GM15510 (cell line): ENCODE results near the gene ERAP2.

Source experiments
- POLR2A ChIP-seq: IDR thresholded peaks from 3 replicates; pipeline ENCODE4 v1.6.1; 2011; ENCODE audit warnings: borderline replicate concordance; ENCODE audit not compliant: insufficient read length; ENCODE audit errors: extremely low read depth

ERAP2 gene

GRCh38 chr5:96856371-96856770 is 19.9 kb upstream of the ERAP2 start:
- TF ChIP-seq POLR2A, result no peak

DNA sequence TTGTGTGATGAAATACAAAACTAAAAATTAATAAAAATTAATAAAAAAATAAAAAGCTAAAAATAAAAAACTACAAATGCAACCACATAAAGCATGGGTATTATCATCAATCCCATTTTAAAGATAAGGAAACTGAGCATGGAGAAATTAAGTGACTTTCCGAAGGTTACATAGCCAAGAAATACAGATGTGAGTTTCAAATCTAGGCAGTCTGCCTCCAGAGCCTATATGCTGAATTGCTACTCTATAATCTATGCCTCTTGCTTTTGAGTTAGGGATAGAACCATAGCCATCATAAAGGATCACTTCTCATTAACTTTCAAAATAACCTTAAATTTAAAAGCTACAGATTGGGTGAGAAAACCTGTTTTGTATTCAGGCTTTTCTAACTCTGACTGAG is 18.8 kb upstream of the ERAP2 start:
- TF ChIP-seq POLR2A, result no peak

GRCh38 chr5:96857924-96858323 is 18.4 kb upstream of the ERAP2 start:
- no peak for TF ChIP-seq POLR2A

GRCh38 chr5:96859375-96859774 is 16.9 kb upstream of the ERAP2 start:
- TF ChIP-seq POLR2A, result no peak

GRCh38 chr5:96861076-96861475 is 15.2 kb upstream of the ERAP2 start:
- TF ChIP-seq POLR2A, result no peak

DNA sequence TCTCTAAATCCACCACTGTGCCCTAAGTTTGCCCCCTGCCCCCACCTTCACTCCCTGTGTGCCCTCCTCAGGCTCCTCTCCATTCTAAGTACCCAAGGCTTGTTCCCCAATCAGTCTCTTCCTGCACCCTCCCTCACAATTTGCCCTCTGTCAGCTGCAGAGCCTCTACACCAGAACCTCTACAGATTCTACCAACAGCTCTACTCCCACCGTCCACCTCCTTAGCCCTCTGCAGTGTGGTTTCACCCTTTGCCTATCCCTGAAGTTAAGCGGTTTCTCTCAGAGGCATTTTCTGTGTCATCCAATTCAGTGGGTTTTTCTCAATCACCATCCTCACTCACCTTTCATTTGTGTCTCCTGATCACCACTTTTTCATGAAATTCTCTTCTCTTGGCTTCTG is 13.2 kb upstream of the ERAP2 start:
- TF ChIP-seq POLR2A, result no peak

- no peak for TF ChIP-seq POLR2A
Measured at GRCh38 chr5:96863949-96864584, 12.2 kb upstream of the ERAP2 start.

DNA sequence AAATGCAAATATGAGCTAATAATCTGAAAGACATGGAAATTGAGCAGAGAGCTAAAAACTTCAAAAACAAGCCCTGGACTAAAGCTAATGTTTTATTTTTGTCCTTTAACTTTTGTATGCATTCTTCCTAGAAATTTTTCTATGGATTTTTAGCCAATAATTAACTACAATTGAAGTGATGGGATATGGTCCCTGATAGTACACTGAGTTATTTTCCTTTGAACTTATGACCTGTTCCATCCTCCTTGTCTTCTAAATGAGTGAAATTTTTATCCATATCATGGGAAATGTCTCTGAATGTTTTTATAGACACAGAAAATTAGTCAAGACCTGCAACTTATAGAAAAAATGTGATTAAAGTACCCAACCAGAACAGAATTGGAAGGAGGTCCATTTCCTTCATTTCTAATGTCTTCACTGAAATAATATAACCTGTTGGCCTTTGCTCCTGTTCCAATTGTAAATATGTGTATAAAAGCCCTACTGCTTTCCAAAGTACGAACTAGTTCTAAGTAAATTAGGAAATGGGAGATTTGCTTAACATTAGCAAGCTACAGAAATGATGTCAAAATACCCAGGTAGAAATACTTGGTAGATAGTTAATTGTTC is 11.3 kb upstream of the ERAP2 start:
- TF ChIP-seq POLR2A, result no peak

DNA sequence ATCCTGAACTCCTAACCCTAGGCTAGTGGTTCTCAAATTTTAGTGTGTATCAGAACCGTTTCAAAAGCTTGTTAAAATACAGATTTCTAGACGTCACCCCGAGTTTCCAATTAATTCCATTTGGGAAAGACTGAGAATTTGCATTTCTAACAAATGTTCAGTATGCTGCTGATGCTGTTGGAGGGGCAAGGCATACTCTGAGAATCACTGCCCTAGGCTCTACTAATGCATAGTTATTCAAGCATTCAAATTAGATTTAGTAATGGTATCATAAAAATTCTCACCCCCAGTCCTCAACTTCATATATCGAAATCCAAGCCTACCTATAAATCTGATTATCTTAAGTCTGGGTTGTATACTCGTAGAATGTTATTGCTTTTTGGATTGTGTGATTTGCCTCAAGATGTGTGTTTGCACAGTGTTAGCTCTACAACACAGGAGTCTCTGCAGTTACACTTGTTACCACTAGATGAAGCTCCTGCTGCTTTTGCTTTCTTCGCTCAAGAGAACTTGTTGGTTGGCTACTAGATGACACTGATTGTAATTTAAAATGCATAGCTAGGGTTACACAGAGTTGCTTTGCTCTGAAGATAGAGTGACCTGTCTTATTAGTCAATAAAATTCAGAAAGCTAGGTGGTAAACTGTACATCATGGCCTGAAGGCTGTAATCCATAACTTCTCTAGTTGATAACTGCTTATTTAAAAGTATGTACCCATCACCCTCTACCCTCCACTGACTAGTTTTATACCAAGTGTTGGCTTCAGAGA is 7.5 kb upstream of the ERAP2 start:
- no peak for TF ChIP-seq POLR2A

DNA sequence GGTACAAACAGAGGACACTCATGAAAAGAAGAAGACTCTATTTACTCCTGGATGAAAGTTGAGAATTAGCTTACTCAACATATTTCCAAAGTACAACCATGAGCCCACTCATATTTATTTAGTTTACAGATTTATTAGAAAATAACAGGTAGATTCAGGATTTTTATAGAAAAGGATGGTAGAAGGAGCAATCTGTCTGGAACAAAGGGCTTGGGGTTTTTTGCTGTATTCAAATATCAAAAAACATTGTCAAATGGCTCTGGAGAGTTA is 7.0 kb upstream of the ERAP2 start:
- TF ChIP-seq POLR2A, result no peak

DNA sequence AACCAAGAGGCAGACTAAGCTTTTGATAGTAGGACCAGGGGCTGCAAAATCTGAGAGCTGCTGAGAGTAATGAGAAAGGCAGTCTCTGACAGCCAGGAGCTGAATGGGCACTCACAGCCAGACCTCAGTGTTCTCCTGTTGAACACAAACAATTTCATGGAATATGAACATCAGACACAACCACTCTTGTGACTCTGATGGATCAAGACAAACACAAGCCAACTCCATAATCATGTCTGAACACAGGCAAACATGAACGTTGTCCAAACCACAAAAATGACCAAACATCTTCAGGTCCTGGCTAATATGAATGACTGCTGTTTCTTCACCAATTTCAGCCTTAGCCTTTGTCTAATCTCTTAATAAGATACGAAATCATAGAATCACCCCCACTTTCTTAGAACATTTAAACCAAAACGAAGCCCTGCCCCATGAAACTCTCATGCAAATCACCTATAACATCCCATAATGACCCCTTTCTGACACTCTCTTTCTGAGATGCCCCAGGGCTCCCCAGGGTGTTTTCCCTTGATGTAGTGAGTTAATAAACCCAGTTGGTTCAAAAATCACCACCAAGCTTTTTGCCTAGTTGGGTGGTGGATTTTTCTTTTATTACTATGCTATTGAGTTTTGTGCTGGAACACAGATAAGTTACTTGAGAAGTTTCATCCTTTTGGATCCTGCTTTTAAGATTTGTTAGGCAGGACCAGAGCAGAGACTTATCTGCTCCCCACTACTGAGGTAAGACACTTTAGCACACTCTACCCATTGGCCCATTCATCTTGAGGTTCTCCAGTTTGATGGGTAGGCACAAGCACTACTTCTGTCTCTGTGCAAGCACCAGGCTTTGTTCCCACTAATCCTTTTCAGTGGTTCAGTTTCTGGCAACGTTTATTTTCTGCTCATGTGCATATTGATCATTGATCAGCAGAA is 5.9 kb upstream of the ERAP2 start:
- TF ChIP-seq POLR2A, result no peak

DNA sequence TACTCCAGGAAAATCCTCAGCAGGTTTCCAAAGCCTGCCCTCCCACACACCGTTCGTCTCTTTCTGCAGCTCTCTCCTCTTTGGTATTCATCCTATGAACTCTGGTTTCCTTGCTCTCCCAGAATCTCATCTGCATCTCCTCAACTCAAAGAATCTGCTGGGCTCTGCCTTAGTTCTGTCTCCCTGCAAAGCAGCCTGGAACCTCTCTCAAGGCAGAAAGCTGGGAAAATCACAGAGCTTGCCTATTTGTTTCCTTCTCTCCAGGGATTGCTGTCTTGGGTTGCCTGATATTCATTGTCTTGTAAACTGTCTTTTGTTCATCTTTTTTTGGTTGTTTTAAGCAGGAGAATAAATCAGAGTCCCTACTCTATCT is 5.3 kb upstream of the ERAP2 start:
- TF ChIP-seq POLR2A, result no peak

GRCh38 chr5:96871686-96872085 is 4.6 kb upstream of the ERAP2 start:
- no peak for TF ChIP-seq POLR2A

DNA sequence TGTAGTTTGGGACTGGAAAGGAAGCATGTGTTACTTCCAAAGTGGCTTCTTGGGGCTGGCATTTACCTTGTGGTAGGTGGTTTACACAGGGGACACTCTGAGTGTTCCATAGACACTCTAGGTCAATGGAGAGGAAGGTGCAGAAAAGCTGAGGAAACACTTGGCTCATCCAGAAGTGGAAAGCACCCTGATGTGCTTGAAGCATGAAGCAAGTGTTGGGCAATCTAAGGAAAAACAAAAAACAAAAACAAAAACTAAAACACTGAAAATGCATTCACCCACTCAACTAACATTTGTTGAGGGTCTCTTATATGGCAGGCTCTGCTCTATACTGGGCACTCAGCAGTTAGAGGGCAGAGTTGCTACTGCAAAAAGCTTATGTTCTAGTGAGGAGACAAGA is 2.9 kb upstream of the ERAP2 start:
- no peak for TF ChIP-seq POLR2A

DNA sequence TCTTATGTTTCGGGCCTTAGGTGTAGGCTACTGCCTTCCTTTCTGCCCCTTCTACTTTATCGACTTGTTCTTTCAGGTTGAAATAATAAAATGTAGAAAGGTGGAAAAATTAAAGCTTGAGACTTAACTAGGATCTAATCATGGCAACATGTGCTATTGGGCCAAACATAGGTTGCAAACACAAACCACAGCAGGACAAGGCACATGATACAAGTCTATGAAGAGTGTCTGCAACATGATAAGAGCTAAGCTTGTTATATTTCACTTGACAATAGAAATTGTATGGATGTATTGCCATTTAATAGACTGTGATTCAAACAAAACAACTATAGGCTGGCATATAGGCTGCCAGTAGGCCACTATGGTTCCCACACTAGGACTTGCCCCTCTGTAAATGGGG is 1.7 kb upstream of the ERAP2 start:
- no peak for TF ChIP-seq POLR2A
